Gastroesophageal sphincter (tissue), 4 donors: Measurements from ENCODE around the gene KCTD15. TPM values are rescaled to one million over a fixed set of nuclear protein-coding genes. Genes with fewer than 3 reads are reported as not detected.

Experiments
- ATAC-seq: fragments of 150-250 bp; one replicate; pipeline ENCODE4 v1.9.1; 2016; ENCODE audit warnings: mild to moderate bottlenecking, moderate library complexity
- H3K27ac ChIP-seq, 4 donors: fragments of 200-600 bp; sonication (generic) in 3 of 4; 1 replicate in 3 of 4; 2 replicates in 1 of 4; pipeline ENCODE4 v1.5.1; 2016 to 2019
- H3K27me3 ChIP-seq: fragments of 200-600 bp; sonication (generic); one replicate; pipeline ENCODE4 v1.5.1; 2019
- H3K36me3 ChIP-seq, 2 donors: fragments of 200-600 bp; sonication (generic); one replicate each; pipeline ENCODE4 v1.5.1; 2019; ENCODE audit warnings: control low read depth in 1 of 2
- H3K4me1 ChIP-seq, 3 donors: fragments of 200-600 bp; sonication (generic); 1 replicate in 2 of 3; 2 replicates in 1 of 3; pipeline ENCODE4 v1.5.1; 2016 to 2019; ENCODE audit warnings: control low read depth in 2 of 3
- H3K4me3 ChIP-seq, 2 donors: fragments of 200-600 bp; sonication (generic); one replicate each; pipeline ENCODE4 v1.5.1; 2019; ENCODE audit warnings: mild to moderate bottlenecking in 1 of 2, moderate library complexity in 1 of 2
- H3K9me3 ChIP-seq, 3 donors: fragments of 200-600 bp; sonication (generic); one replicate each; pipeline ENCODE4 v1.5.1; 2017 to 2019; ENCODE audit warnings: control low read depth in 2 of 3
- EP300 ChIP-seq: sonication (generic); formaldehyde crosslinking; IDR thresholded peaks from one replicate; pipeline ENCODE4 v1.6.1; 2017; ENCODE audit warnings: antibody characterized with exemption, mild to moderate bottlenecking
- POLR2A ChIP-seq, 2 donors: fragments of 450-650 bp; IDR thresholded peaks; one replicate each; pipeline ENCODE4 v1.6.1; 2017; ENCODE audit warnings: antibody characterized with exemption in 2 of 2, mild to moderate bottlenecking in 2 of 2, moderate library complexity in 1 of 2
- POLR2AphosphoS5 ChIP-seq: sonication (generic); formaldehyde crosslinking; IDR thresholded peaks from one replicate; pipeline ENCODE4 v1.6.1; 2017; ENCODE audit warnings: antibody characterized with exemption
- WGBS, 2 donors: methylation state at CpG; one replicate each; pipeline ENCODE4 v1.1.5; 2018; ENCODE audit warnings: low coverage in 1 of 2; 5-methylcytosine and 5-hydroxymethylcytosine counted together
- total RNA-seq, 4 donors: library from RNA; depleted of rRNA; stranded (reverse); fragments of >200 nt; gene quantifications; one replicate each; pipeline ENCODE4 v1.1.0, GENCODE V29; 2016
- TF ChIP-seq, protein P1 (sequence below), 4 experiments: fragments of 200-600 bp in 2 of 4; fragments of 450-650 bp in 2 of 4; sonication (generic) in 1 of 4; IDR thresholded peaks; one replicate each; pipeline ENCODE4 v1.5.1; 2017 to 2019; ENCODE audit warnings: antibody characterized with exemption in 4 of 4, mild to moderate bottlenecking in 2 of 4, moderate library complexity in 2 of 4

KCTD15 gene
- total RNA-seq, 4 donors from 2014 or later: 62.3 to 148 (median 84.3) TPM

DNA sequence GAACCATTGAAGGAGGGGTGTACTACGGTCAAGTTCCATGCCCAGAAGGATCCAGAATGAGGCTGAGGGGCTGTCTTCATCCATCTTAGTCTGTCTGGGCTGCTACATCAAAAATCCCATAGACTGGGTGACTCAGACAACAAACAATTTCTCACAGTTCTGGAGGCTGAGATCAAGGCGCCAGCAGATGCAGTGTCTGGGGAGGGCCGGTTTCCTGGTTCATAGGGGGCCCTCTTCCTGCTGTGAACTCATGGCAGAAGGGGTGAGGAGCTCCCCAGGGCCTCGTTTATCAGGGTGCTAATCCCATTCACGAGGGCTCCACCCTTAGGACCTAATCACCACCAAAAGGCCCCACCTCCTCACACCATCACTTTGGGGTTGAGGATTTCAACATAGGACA lies 14.7 kb upstream of the KCTD15 start:
- no peak overlapping the region for H3K27ac ChIP-seq

DNA sequence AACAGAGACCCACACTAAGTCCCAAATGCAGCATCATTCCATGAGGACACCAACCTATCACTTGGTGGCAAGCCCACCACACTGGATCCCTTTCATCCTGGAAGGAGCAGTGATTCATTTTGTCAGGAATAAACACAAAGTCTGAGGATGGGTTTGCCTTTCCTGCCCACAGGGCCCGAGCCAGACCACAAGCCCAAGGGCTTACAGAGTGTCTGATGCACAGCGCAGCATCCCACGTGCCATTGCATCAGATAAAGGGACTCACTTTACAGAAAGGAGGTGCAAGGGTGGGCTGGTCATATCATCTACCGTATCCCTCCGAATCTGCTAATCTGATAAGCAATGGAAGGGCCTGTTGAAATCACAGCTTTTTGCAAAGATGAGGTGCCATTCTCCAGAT lies 12.2 kb upstream of the KCTD15 start:
- no peak for ATAC-seq
- no peak for TF ChIP-seq POLR2AphosphoS5
- TF ChIP-seq, protein P1, sequence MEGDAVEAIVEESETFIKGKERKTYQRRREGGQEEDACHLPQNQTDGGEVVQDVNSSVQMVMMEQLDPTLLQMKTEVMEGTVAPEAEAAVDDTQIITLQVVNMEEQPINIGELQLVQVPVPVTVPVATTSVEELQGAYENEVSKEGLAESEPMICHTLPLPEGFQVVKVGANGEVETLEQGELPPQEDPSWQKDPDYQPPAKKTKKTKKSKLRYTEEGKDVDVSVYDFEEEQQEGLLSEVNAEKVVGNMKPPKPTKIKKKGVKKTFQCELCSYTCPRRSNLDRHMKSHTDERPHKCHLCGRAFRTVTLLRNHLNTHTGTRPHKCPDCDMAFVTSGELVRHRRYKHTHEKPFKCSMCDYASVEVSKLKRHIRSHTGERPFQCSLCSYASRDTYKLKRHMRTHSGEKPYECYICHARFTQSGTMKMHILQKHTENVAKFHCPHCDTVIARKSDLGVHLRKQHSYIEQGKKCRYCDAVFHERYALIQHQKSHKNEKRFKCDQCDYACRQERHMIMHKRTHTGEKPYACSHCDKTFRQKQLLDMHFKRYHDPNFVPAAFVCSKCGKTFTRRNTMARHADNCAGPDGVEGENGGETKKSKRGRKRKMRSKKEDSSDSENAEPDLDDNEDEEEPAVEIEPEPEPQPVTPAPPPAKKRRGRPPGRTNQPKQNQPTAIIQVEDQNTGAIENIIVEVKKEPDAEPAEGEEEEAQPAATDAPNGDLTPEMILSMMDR (IDR thresholded peaks at IDR 0.05): no peak
- no peak for TF ChIP-seq POLR2A (IDR thresholded peaks at IDR 0.05)
- TF ChIP-seq EP300: no peak
- WGBS, 2 donors: 83 to 86% methylated on average over 2 to 3 of the region's 5 CpGs
- Histone ChIP-seq H3K27ac (no peak overlapping the region), H3K36me3 (no peaks in the 10 kb centered on the region), H3K4me3 (no peak overlapping the region), H3K9me3 (no peaks in the 10 kb centered on the region), H3K4me1 (no peaks in the 10 kb centered on the region), H3K27me3 (peaks cover 45% of the 10 kb centered on the region)

More for the DNA sequence above, 14.7 kb upstream of the KCTD15 start:
- Histone ChIP-seq H3K9me3 (no peaks in the 10 kb centered on the region), H3K4me1 (peaks cover 0 to 14% (median 0%) of the 10 kb centered on the region in 3 donors), H3K4me3 (no peak overlapping the region), H3K36me3 (no peaks in the 10 kb centered on the region), H3K27me3 (peaks cover 62% of the 10 kb centered on the region)
- no peak for TF ChIP-seq POLR2AphosphoS5
- ATAC-seq: no peak
- WGBS, 2 donors: 86% methylated on average over 1 of the region's 5 CpGs; no CpG with 5 or more reads in 1 of the 2 donors

DNA sequence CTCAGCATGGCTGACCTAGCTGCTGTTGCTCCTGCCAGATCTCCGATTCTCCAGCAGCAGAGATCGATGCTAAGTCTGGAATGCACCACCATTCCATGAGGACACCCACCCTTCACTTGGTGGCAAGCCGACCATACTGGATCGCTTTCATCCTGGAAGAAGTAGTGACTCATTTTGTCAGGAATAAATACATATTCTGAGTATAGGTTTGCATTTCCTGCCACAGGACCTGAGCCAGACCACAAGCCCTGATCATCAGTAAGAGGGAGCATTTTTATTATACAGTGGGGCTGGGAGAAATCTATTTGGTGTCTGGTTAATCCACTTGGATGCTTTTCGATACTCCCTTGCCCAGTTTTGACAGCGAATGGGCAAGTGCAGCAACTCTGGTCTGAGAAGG lies 10.9 kb upstream of the KCTD15 start:
- Histone ChIP-seq H3K27me3 (peaks cover 35% of the 10 kb centered on the region), H3K36me3 (no peaks in the 10 kb centered on the region), H3K27ac (no peak overlapping the region), H3K4me3 (no peak overlapping the region), H3K4me1 (no peaks in the 10 kb centered on the region), H3K9me3 (no peaks in the 10 kb centered on the region)
- ATAC-seq: no peak
- TF ChIP-seq POLR2A (IDR thresholded peaks at IDR 0.05) (no peak), POLR2AphosphoS5 (no peak), EP300 (no peak)
- TF ChIP-seq, protein P1 (IDR thresholded peaks at IDR 0.05): no peak
- WGBS, 2 donors: no CpG with 5 or more reads among the region's 6 CpGs

DNA sequence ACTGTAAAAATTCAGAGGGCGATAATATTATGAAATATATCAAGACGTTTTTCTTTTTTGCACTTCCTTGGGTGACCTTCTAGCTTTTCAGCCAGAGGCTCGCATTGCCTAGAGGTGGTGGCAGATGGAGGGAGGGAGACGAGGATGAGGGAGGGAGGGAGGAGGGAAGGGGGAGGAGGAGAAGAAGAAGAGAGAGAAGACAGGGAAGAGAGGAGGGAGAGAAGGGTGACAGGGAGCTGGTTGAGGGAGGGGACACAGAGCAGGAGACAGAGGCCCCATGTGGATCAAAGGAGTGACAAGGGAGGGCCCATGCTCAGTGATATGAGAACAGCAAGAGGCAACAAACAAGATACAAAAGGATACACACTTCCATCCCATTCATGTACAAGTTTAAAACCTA lies 8.0 kb upstream of the KCTD15 start:
- ATAC-seq: no peak
- peaks cover 31% of the 10 kb centered on the region for H3K27me3 ChIP-seq
- TF ChIP-seq EP300: no peak
- TF ChIP-seq POLR2AphosphoS5: no peak
- TF ChIP-seq, protein P1 (IDR thresholded peaks at IDR 0.05): no peak
- no peak for TF ChIP-seq POLR2A (IDR thresholded peaks at IDR 0.05)
- no peaks in the 10 kb centered on the region for H3K4me1 ChIP-seq
- WGBS, 2 donors: 32 to 56% methylated on average over 3 to 4 of the region's 4 CpGs
- no peaks in the 10 kb centered on the region for H3K36me3 ChIP-seq
- no peak overlapping the region for H3K4me3 ChIP-seq
- H3K9me3 ChIP-seq: no peaks in the 10 kb centered on the region
- H3K27ac ChIP-seq: no peak overlapping the region

DNA sequence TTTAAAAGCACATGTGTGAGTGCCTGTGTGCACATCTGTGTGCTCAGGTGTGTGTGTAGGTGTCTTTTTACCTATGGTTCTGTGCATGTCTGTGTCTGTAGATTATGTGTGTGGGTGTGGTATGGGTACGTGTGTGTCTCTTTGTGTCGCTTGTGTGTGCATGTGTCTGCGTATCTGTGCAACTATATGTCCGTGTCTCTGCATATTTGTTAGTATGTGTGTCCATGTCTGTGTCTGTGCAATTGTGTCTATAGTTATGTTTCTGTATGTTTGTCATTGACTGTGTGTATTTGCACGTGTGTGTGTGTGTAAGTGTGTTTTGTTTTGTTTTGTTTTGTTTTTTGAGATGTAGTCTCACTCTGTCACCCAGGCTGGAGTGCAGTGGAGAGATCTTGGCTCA lies 7.3 kb upstream of the KCTD15 start:
- no peak for ATAC-seq
- H3K36me3 ChIP-seq: no peaks in the 10 kb centered on the region
- peaks cover 0 to 2% (median 1%) of the 10 kb centered on the region in 3 donors for H3K4me1 ChIP-seq
- WGBS, 2 donors: 82 to 94% methylated on average over 5 of the region's 5 CpGs
- no peak for TF ChIP-seq POLR2AphosphoS5
- no peak for TF ChIP-seq EP300
- TF ChIP-seq POLR2A (IDR thresholded peaks at IDR 0.05): no peak
- TF ChIP-seq, protein P1 (IDR thresholded peaks at IDR 0.05): no peak
- no peaks in the 10 kb centered on the region for H3K9me3 ChIP-seq
- H3K27ac ChIP-seq: no peak overlapping the region
- H3K27me3 ChIP-seq: peaks cover 31% of the 10 kb centered on the region
- H3K4me3 ChIP-seq: no peak overlapping the region
